ENCODE results near the gene HES4. TPM values are rescaled to one million over a fixed set of nuclear protein-coding genes. Genes with fewer than 3 reads are reported as not detected.

HES4 gene
- total RNA-seq, 3 donors from 2014 or later (not counting 1 experiment from before 2014, with no cell fraction given): 15.4 to 35.5 (median 28.9) TPM

GRCh38 chr1:954927-955326 is 45.0 kb downstream of the HES4 start:
- no peak overlapping the region for H3K4me3 Mint-ChIP-seq

GRCh38 chr1:953524-954320 is 46.2 kb downstream of the HES4 start:
- Histone ChIP-seq H3K36me3 (ENCODE audit: control insufficient read depth, insufficient read depth, low read length) (peaks cover 73% of the 10 kb centered on the region), H3K4me1 (ENCODE audit: control insufficient read depth, insufficient read depth, low read length) (peaks cover 20% of the 10 kb centered on the region), H3K4me3 (ENCODE audit: low read length) (no peak overlapping the region), H3K27ac (ENCODE audit: low read length) (no peak overlapping the region), H3K27me3 (ENCODE audit: control insufficient read depth, insufficient read depth, low read length) (no peaks in the 10 kb centered on the region), H3K9me3 (ENCODE audit: control insufficient read depth, insufficient read depth, low read length) (no peaks in the 10 kb centered on the region)
- H3K4me1 Mint-ChIP-seq: peaks cover 21 to 34% of the 10 kb centered on the region in 2 donors
- H3K4me3 Mint-ChIP-seq: no peak overlapping the region
- DNase-seq (no peak), ATAC-seq (no peak)
- no peaks in the 10 kb centered on the region for H3K9me3 Mint-ChIP-seq
- peaks cover 6% of the 10 kb centered on the region for H3K36me3 Mint-ChIP-seq
- no peak for TF ChIP-seq CTCF (IDR thresholded peaks at IDR 0.05)
- H3K27ac Mint-ChIP-seq: no peak overlapping the region
- WGBS (ENCODE audit: insufficient coverage): 92% methylated on average over 32 of the region's 32 CpGs
- no peaks in the 10 kb centered on the region for H3K27me3 Mint-ChIP-seq (ENCODE audit: low read depth in 2 of 2)
- intact Hi-C loops (cut with micrococcal nuclease): no loop called here

More at GRCh38 chr1:954927-955326, 45.0 kb downstream of the HES4 start:
- H3K4me1 ChIP-seq (ENCODE audit: control insufficient read depth, insufficient read depth, low read length): peaks cover 29% of the 10 kb centered on the region
- H3K36me3 Mint-ChIP-seq: peaks cover 6% of the 10 kb centered on the region
- H3K9me3 Mint-ChIP-seq: no peaks in the 10 kb centered on the region
- H3K27ac Mint-ChIP-seq: no peak overlapping the region
- intact Hi-C loops (cut with micrococcal nuclease): no loop called here
- H3K27me3 ChIP-seq (ENCODE audit: control insufficient read depth, insufficient read depth, low read length): no peaks in the 10 kb centered on the region
- WGBS (ENCODE audit: insufficient coverage): 96% methylated on average over 13 of the region's 13 CpGs
- H3K27me3 Mint-ChIP-seq (ENCODE audit: low read depth in 2 of 2): no peaks in the 10 kb centered on the region
- H3K4me3 ChIP-seq (ENCODE audit: low read length): no peak overlapping the region
- H3K4me1 Mint-ChIP-seq: peaks cover 23 to 36% of the 10 kb centered on the region in 2 donors
- H3K27ac ChIP-seq (ENCODE audit: low read length): no peak overlapping the region
- no peaks in the 10 kb centered on the region for H3K9me3 ChIP-seq (ENCODE audit: control insufficient read depth, insufficient read depth, low read length)
- no peak for ATAC-seq
- TF ChIP-seq CTCF (IDR thresholded peaks at IDR 0.05): no peak
- no peak for DNase-seq
- H3K36me3 ChIP-seq (ENCODE audit: control insufficient read depth, insufficient read depth, low read length): peaks cover 62% of the 10 kb centered on the region

- H3K9me3 ChIP-seq (ENCODE audit: control insufficient read depth, insufficient read depth, low read length): no peaks in the 10 kb centered on the region
- no peak overlapping the region for H3K4me3 ChIP-seq (ENCODE audit: low read length)
- peaks cover 83% of the 10 kb centered on the region for H3K36me3 ChIP-seq (ENCODE audit: control insufficient read depth, insufficient read depth, low read length)
- H3K4me3 Mint-ChIP-seq: no peak overlapping the region
- DNase-seq (no peak), ATAC-seq (no peak)
- H3K4me1 Mint-ChIP-seq: peaks cover 11 to 23% of the 10 kb centered on the region in 2 donors
- H3K27ac ChIP-seq (ENCODE audit: low read length): no peak overlapping the region
- intact Hi-C loops (cut with micrococcal nuclease): no loop called here
- peaks cover 9% of the 10 kb centered on the region for H3K4me1 ChIP-seq (ENCODE audit: control insufficient read depth, insufficient read depth, low read length)
- TF ChIP-seq CTCF (IDR thresholded peaks at IDR 0.05): no peak
- H3K27ac Mint-ChIP-seq: no peak overlapping the region
- no peaks in the 10 kb centered on the region for H3K27me3 Mint-ChIP-seq (ENCODE audit: low read depth in 2 of 2)
- WGBS (ENCODE audit: insufficient coverage): 98% methylated on average over 7 of the region's 7 CpGs
- H3K36me3 Mint-ChIP-seq: peaks cover 6% of the 10 kb centered on the region
- no peaks in the 10 kb centered on the region for H3K9me3 Mint-ChIP-seq
- no peaks in the 10 kb centered on the region for H3K27me3 ChIP-seq (ENCODE audit: control insufficient read depth, insufficient read depth, low read length)
These were observed 47.3 kb downstream of the HES4 start for GRCh38 chr1:952603-953002.

All from natural killer cell (primary cell).